HG03045 (cell line): ENCODE data around the gene TLNRD1.

ENCODE experiments used
- ATAC-seq: cut with Tn5 transposase; IDR thresholded peaks from one replicate; pipeline ENCODE4 v1.9.1; 2021; ENCODE audit warnings: mild to moderate bottlenecking, moderate library complexity; ENCODE audit not compliant: unreplicated experiment

The TLNRD1 gene

GRCh38 chr15:80977627-80978036 is 23.1 kb upstream of the TLNRD1 start:
- no peak for ATAC-seq

- ATAC-seq: no peak
Measured at GRCh38 chr15:80978685-80979329, 21.9 kb upstream of the TLNRD1 start.

DNA sequence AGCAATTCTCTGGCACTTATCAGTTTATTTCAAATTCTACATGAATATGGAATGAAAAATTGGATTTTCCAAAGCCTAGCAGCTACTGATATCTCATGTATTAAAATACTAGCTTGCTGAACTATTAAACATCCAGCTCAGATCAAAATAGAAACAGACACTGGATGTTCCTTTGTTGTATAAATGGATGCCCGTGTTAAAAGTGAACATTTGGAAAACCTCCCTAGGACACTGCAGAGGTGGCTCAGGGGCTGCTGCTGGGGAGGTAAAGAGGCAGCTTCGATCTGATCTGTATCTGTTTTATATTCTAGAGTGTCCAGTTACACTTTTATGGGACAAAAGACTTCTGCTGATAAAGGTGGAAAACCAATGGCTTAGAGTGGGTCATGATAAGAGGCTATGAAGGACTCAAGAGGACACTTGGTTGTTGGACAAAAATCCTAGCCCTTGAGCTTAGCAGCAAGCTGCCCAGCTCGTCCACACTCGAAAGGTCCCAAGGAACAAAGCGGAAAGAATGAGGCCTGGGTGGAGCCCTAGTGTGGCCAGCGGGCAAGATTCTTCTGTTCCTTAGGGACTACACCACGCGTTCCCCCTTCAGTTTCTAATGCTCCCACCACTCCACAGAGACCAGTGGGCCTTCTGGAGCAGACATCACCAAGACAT is 21.1 kb upstream of the TLNRD1 start:
- no peak for ATAC-seq

DNA sequence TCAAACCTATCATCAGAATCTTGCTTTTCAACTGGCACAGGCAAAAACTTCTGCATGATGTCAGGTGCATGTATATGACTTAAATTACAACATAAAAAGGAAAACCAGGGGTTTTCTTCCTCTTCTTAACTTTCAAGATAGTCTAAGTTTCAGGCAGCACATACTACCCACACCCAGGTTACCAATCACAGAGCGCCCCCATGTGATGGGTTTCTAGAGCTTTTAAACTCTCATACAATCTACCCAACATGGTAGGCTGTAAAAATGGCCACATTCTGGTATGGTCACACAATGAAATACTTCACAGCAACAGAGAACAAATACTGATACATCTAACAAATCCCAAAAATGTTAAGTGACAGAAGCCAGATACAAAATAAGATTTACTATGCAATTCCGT is 18.5 kb upstream of the TLNRD1 start:
- ATAC-seq: no peak

DNA sequence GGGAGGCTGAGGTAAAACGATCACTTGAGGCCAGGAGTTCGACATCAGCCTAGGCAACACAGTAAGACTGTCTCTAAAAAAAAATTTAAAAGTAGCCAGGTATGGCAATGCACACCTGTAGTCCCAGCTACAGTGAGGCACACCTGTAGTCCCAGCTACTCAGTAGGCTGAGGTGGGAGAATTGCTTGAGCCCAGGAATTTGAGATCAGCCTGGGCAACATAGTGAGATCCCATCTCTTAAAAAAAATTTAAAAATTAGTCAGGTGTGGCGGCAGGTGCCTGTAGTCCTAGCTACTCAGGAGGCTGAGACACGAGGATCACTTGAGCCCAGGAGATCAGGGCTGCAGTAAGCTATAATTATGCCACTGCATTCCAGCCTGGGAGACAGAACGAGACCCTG is 17.9 kb upstream of the TLNRD1 start:
- ATAC-seq: no peak

GRCh38 chr15:80984856-80985255 is 15.9 kb upstream of the TLNRD1 start:
- no peak for ATAC-seq

GRCh38 chr15:80985981-80986380 is 14.7 kb upstream of the TLNRD1 start:
- ATAC-seq: no peak

GRCh38 chr15:80986487-80986886 is 14.2 kb upstream of the TLNRD1 start:
- ATAC-seq: no peak

DNA sequence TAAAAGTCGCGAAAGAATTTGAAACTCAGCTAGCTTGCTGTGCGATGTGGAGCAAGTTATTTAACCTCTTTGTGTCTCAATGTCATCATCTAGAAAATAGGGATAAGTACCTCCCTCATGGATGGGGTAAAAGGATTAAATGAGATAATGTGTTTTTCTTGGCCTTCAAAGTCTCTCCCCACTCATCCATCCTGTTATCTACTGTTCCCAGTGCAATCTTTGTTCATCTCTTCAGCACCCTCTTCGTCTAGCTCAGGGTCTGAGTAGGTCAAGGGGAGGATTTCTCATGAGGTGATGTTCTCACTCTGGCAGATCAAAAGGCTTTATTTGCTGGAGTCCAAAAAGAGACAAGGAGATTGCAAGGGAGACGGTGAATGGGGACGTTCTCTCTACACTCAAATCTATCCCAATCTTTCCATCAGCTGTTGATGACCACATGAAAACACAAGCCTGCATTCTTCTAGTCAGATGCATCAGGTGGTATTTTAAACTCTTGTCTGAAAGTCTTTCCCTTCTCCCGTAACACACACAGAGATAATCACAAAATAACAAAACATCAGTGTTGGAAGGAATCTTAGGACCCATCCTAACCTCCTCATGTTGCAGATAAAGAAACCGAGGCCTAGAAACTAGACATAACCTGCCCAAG is 12.5 kb upstream of the TLNRD1 start:
- no peak for ATAC-seq

DNA sequence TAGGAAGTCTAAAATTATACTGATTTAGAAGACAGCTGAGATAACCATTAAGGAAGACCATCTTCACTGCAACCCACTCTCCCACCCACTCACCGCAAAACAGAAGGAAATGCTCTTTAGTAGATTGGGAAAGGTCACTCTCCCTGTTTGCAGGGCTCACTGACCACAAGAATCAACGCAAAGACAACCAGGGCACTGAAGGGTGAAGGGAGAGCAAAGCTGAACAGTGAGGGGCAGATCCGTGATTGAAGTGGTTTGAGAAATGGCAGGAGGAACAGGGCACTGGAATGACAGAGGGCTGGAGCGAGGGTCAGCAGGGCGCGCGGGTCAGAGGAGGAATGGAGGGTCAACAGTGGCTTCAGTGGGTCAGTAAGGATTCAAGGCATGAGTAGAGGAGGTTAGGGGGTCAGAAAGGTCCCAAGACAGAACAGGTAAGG is 11.6 kb upstream of the TLNRD1 start:
- peak; percentile 2 for ATAC-seq

DNA sequence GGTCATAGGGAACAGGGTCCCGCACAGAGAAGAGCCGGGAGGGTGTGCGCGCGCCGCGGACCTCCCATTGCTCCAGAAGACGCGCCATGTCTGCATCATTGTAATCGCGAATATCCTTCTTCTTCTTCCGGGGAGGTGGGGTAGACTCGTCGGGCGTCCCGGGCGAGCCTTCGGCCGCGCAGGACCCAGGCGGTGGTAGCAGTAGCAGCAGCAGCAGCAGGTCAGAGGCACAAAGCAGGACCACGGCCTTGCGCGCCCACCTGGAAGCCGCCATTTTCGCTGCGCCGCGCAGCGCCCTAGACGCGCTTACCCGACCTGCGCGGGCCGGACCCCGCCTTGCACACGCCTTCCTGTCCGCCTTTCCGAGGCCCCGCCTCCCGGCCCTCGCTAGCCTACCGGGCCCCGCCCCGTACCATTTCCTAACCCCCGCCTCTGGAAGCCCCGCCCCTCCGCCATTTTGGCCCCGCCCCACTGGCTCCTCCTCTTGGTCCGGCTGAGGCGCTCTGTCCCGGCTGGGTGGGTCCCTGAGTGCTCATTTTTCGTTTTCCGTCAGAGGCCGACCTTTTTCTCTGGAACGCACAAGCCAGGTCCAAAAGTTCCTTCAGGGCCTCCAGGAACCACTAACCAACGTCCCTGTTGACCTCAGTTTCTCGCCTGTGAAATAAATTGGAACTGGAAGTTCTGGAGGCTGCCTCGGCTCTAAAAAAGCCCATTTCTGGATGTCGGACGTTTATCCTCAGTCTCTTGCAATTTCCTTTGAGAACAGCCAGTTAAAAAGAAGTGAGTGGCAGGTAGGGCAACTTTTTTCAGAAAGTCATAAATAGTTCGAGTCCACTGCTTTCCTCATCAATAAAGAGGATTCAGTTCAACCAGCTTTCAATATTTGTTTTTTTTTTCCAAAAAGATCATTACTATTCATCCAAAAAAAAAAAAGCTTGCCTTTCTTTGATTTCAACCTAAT is 10.9 kb upstream of the TLNRD1 start, which contains the start of gene MESD:
Gene MESD, minus strand, starts transcription at position 302 of the 961 bp plus-strand sequence. Its CDS starts 28 bp downstream, at position 274.
- peak; percentile 96 for ATAC-seq

- no peak for ATAC-seq
Measured at GRCh38 chr15:80990955-80991354, 9.8 kb upstream of the TLNRD1 start.

GRCh38 chr15:80991421-80991820 is 9.3 kb upstream of the TLNRD1 start:
- ATAC-seq: no peak

DNA sequence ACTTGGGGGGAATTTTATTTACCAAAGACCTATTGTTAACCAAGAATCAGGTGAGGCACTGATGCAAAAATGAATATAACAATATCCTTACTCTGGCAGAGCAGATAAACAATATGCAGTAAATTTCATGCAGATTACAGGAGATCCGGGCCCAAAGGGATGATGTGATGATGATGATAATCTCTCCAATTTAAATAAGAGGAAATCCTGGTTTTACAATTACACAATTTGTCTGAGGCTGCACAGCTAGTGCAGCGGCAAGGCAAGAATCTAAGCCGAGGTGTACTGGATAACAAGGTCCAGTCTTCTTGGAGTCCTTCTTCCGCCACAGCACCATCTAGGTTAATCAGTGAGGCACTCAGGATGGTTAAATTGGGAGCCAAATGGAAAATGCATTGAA is 8.7 kb upstream of the TLNRD1 start:
- no peak for ATAC-seq

DNA sequence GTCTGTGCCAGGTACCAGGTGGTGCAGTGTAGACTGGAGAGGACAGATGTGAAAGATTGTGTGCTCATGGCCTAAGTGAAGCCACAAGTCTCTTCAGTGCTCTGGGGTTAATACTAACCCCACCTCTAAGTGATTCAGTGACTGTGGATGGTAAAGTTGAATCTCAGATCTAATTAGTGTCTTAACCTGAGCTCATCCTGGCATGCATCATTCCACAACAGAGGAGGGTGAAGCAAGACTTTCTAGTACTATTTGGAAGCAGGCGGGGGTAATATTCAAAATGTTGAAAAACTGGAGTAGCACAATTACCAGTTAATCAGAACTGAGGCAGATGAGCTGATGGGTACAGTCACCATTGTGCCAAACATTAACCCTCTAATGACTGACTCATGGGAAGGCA is 8.3 kb upstream of the TLNRD1 start:
- no peak for ATAC-seq

DNA sequence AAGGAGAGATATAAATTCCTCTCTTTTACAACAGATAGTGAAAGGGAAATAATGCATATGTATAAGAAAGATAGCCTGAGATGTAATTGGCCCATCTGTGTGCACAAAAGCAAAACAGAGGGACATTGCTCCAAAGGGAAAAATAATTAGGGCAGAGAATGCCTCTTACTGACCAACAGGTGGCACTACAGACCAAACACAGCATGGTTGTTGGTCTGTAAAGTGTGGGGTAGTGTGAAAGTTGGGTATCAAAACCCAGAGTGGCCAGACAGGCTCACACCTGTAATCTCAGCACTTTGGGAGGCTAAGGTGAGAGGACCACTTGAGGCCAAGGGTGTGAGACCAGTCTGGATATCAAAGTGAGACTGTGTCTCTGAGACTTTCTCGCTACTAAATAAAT is 4.5 kb upstream of the TLNRD1 start:
- no peak for ATAC-seq

GRCh38 chr15:80997692-80998091 is 3.0 kb upstream of the TLNRD1 start:
- ATAC-seq: no peak

DNA sequence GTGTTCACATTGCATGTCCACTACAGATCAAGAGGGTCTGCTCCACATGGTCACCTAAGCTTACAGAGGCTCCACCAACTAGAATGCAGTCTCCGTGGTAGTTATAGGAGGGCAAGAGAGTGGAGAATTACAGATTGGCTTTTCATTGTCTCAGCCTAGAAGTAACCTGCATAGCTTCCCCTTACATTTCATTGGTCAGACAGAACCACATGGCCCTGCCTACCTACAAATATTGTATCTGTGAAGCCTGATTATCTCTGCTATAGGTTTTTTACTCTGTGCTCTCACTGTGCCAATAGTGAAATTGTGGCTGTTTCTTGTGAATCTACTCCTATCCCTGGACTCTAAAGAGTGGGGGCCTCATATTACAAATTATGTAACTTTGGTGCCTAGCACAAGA is 2.5 kb upstream of the TLNRD1 start:
- ATAC-seq: no peak

DNA sequence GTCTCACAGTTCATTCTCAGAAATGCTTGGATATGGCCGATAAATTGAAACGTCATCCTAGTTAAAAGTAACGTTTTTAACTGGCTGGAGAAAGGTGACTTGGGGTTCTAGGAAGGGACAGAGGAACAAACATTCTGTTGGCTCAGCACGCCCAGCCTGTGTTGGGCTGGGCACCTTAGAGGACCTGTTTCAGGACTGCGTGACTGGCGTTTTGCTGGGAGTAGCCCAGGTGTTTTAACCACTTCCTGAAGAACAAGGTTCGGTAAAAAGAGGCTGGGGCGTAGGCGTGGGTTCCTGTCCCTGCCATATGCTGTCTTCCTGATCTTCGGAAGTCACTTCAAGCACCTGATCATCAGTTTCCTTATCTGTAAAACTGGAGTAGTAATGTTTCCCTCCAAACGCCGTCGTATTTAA is 1.1 kb upstream of the TLNRD1 start:
- ATAC-seq: no peak

GRCh38 chr15:81000144-81000623 is 539 bp upstream of the TLNRD1 start:
- no peak for ATAC-seq
